ENCODE measurements around the gene ZNF519.
"Not testable (repeated sequence)": the region's sequence is repeated elsewhere in the genome, so short reads cannot be mapped to it uniquely, and the experiment has no call there.

The ZNF519 gene

DNA sequence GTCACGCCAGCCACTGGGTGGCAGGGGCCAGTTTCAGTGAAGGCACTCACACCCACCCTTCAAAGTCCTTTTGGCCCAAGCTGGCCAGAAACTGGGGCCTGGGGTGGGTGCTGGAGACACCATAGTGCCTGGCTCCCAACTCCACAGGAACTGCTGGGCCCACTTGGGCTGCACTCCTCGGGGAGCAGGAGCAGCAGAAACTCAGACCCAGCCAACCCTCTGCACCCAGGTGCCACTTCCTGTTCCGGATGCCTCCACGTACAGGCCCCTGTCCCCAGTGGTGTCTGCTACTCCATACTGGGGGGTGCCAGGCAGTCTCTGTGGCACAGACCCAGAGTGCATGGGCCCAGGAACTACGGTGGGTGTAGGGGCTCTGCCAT, 42.5 kb upstream of the ZNF519 start:
- Histone ChIP-seq H3K27me3 (ENCODE audit: control insufficient read depth, low read length) (no peaks in the 10 kb centered on the region), H3K9me2 (replicated peaks; ENCODE audit: control insufficient read depth, low read length) (no peaks in the 10 kb centered on the region), H3F3A (ENCODE audit: control insufficient read depth, insufficient read depth) (no peaks in the 10 kb centered on the region), H3K4me3 (ENCODE audit: low read length) (no peak overlapping the region), H3K36me3 (ENCODE audit: control insufficient read depth, low read length) (no peaks in the 10 kb centered on the region), H3K79me2 (ENCODE audit: control insufficient read depth, low read length) (no peaks in the 10 kb centered on the region), H3K9me3 (ENCODE audit: control insufficient read depth, insufficient read depth, low read length) (no peaks in the 10 kb centered on the region), H4K20me1 (ENCODE audit: control insufficient read depth, insufficient read depth, low read depth, low read length) (no peaks in the 10 kb centered on the region), H3K27ac (ENCODE audit: low read depth, low read length) (no peak overlapping the region), H3K4me1 (ENCODE audit: control insufficient read depth, low read length) (no peaks in the 10 kb centered on the region), H3K4me2 (ENCODE audit: low read length) (no peak overlapping the region)
- no peak for TF ChIP-seq EZH2phosphoT487 (IDR thresholded peaks at IDR 0.05; ENCODE audit: borderline replicate concordance, low read length)
- TF ChIP-seq, protein P1, sequence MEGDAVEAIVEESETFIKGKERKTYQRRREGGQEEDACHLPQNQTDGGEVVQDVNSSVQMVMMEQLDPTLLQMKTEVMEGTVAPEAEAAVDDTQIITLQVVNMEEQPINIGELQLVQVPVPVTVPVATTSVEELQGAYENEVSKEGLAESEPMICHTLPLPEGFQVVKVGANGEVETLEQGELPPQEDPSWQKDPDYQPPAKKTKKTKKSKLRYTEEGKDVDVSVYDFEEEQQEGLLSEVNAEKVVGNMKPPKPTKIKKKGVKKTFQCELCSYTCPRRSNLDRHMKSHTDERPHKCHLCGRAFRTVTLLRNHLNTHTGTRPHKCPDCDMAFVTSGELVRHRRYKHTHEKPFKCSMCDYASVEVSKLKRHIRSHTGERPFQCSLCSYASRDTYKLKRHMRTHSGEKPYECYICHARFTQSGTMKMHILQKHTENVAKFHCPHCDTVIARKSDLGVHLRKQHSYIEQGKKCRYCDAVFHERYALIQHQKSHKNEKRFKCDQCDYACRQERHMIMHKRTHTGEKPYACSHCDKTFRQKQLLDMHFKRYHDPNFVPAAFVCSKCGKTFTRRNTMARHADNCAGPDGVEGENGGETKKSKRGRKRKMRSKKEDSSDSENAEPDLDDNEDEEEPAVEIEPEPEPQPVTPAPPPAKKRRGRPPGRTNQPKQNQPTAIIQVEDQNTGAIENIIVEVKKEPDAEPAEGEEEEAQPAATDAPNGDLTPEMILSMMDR (IDR thresholded peaks at IDR 0.05; ENCODE audit: low read depth, low read length, poor library complexity, severe bottlenecking): no peak

DNA sequence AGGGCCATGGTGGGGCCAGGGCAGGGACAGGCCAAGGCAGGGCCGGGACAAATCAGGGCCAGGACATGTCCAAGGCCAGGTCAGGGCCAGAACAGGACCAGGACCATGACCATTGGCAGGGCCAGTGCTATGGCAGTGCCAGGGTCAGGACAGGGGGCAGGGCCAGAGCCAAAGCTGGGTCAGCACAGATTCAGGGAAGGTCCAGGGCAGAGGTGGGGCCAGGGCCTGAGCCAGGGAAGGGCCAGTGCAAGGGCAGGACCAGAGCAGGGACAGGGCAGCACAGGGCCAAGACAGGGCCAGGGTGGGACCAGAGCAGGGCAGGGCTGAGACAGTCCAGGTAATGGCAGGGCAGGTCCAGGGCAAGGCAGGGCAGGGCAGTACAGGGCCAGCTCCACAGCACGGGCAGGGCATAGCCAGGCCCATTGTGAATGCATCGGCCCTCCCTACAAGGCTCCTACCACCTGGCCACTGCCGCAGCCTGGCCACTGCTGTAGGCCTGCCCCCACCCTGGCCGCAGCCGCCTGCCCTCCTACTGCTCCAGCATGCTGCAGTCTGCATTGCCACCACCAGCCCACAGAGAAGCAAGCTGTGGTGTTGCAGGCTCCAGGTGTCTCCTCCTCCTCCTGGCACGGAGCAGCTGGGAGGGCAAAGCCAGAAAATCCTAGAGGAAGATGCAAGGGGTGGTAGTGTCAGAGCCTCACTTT, 41.9 kb upstream of the ZNF519 start:
- not testable (repeated sequence) for H3K4me1 ChIP-seq (ENCODE audit: control insufficient read depth, low read length); H3K27ac ChIP-seq (ENCODE audit: low read depth, low read length); H3K9me3 ChIP-seq (ENCODE audit: control insufficient read depth, insufficient read depth, low read length); H3K27me3 ChIP-seq (ENCODE audit: control insufficient read depth, low read length); H4K20me1 ChIP-seq (ENCODE audit: control insufficient read depth, insufficient read depth, low read depth, low read length); H3K4me3 ChIP-seq (ENCODE audit: low read length); H3K9me2 ChIP-seq (replicated peaks; ENCODE audit: control insufficient read depth, low read length); H3F3A ChIP-seq (ENCODE audit: control insufficient read depth, insufficient read depth); H3K4me2 ChIP-seq (ENCODE audit: low read length); H3K36me3 ChIP-seq (ENCODE audit: control insufficient read depth, low read length); H3K79me2 ChIP-seq (ENCODE audit: control insufficient read depth, low read length)

DNA sequence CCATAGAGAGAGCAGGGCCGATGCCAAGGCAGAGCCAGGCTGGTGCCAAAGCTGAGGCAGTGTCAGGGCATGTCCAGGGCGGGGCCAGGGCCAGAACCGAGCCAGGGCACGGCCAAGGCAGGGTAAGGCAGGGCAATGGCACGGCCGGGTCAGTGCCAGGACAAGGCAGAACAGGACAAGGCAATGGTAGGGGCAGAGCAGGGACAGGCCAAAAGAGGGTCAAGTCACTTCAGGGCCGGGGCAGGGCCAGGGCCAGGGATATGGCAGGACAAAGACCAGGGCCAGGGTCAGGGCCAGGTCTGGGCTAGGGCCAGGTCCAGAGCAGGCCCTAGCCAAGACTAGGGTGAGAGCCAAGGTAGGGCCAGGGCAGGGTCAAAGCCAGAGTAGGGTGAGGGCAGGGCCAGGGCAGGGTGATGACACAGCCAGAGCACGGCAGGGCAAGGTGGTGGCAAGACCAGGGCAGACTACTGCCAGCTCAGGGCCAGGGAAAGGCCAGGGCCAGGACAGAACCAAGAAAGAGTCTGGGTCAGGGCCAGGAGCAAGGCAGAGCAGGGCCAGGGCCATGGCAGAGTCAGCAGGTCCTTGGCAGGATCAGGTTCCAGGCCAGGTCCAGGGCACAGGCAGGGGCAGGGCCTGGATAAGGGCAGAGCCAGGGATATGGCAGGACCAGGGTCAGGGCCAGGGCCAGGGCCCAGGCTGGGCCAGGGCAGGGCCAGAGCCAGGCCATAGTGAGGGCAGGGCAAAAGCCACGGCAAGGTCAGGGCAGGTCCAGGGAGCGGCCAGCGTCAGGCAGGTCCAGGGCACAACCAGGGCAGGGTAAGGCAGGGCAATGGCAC, 41.1 kb upstream of the ZNF519 start:
- not testable (repeated sequence) for H3F3A ChIP-seq (ENCODE audit: control insufficient read depth, insufficient read depth); H4K20me1 ChIP-seq (ENCODE audit: control insufficient read depth, insufficient read depth, low read depth, low read length); H3K9me3 ChIP-seq (ENCODE audit: control insufficient read depth, insufficient read depth, low read length); H3K27ac ChIP-seq (ENCODE audit: low read depth, low read length); H3K79me2 ChIP-seq (ENCODE audit: control insufficient read depth, low read length); H3K4me3 ChIP-seq (ENCODE audit: low read length); H3K27me3 ChIP-seq (ENCODE audit: control insufficient read depth, low read length); H3K36me3 ChIP-seq (ENCODE audit: control insufficient read depth, low read length); H3K4me1 ChIP-seq (ENCODE audit: control insufficient read depth, low read length); H3K9me2 ChIP-seq (replicated peaks; ENCODE audit: control insufficient read depth, low read length); H3K4me2 ChIP-seq (ENCODE audit: low read length)

DNA sequence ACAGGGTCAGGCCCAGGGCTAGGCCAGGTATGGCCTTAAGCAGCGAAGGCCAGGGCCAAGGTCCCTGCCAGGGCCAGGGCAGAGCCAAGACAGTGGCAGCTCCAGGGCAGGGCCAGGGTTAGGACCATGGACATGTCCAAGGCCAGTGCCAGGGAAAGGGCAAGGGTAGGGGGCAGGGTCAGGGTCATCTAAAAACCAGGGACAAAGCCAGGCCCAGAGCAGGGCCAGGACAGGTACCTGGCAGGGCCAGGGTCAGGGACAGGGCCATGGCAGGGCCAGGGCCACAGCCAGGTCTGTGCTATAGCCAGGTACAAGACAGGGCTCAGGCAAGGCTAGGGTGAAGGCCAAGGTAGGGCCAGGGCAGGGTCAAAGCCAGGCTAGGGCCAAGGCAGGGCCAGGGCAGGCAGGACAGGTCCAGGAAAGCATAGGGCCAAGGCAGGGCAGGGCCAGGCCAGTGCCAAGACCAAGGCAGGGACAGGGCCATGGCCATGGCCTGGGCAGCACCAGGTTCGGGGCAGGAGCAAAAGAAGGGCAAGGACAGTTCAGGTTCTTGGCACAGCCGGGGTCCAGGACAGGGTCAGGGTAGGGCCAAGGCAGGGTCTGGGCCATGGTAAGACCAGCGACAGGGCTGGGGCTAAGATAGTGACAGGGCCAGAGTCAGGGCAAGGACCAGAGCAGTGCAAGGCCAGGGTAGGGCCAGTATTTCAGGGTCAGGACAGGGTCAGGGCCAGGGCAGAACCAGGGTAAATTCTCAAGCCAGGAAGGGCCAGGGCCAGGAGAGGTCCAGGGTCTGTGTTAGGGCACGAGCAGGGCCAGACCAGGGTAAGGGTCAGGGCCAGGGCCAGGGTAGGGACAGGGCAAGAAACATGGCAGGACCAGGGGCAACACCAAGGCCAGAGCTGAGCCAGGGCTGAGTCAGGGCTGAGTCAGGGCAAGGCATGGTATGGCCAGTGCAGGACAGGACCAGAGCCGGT, 40.2 kb upstream of the ZNF519 start:
- not testable (repeated sequence) for H4K20me1 ChIP-seq (ENCODE audit: control insufficient read depth, insufficient read depth, low read depth, low read length); H3K4me2 ChIP-seq (ENCODE audit: low read length)

DNA sequence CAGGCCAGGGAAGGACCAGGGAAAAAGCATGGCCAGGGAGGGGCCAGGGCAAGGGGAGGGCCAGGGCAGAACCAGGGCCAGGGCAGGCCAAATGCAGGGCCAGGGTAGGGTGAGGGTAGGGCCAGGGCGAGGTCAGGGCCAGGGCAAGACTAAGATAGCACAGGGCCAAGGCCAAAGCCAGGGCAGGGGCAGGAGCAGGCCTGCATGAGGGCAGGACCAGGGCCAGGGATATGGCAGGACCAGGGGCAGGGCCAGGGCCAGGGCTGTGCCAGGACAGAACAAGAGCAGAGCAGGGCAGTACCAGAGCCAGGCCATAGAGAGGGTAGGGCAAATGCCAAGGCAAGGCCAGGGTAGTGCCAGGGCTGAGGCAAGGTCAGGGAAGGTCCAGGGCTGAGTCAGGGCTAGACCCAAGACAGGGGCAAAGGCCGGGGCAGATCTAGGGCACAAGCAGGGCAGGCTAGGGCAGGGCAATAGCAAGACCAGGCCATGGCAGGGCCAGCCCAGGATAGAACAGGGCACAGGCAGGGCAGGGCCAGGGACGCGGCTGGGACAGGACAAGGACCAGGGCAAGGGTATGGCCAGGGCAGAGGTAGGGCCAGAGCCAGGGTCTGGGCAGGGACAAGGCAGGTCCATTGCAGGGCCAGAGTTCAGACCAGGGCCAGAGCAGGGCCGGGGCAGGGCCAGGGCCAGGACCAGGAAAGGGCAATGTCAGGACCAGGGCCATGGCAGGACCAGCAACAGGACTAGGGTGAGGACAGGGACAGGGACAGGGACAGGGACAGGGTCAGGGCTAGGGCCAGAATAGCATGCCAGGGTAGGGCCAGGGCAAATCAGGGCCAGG, 39.3 kb upstream of the ZNF519 start:
- not testable (repeated sequence) for H4K20me1 ChIP-seq (ENCODE audit: control insufficient read depth, insufficient read depth, low read depth, low read length); H3K9me3 ChIP-seq (ENCODE audit: control insufficient read depth, insufficient read depth, low read length); H3K27ac ChIP-seq (ENCODE audit: low read depth, low read length); H3K36me3 ChIP-seq (ENCODE audit: control insufficient read depth, low read length); H3K4me3 ChIP-seq (ENCODE audit: low read length); H3F3A ChIP-seq (ENCODE audit: control insufficient read depth, insufficient read depth); H3K27me3 ChIP-seq (ENCODE audit: control insufficient read depth, low read length); H3K79me2 ChIP-seq (ENCODE audit: control insufficient read depth, low read length); H3K9me2 ChIP-seq (replicated peaks; ENCODE audit: control insufficient read depth, low read length); H3K4me2 ChIP-seq (ENCODE audit: low read length); H3K4me1 ChIP-seq (ENCODE audit: control insufficient read depth, low read length)

More for the DNA sequence above, 40.2 kb upstream of the ZNF519 start:
- not testable (repeated sequence) for H3K36me3 ChIP-seq (ENCODE audit: control insufficient read depth, low read length); H3K79me2 ChIP-seq (ENCODE audit: control insufficient read depth, low read length); H3K9me2 ChIP-seq (replicated peaks; ENCODE audit: control insufficient read depth, low read length); H3K4me1 ChIP-seq (ENCODE audit: control insufficient read depth, low read length); H3K4me3 ChIP-seq (ENCODE audit: low read length); H3F3A ChIP-seq (ENCODE audit: control insufficient read depth, insufficient read depth); H3K27me3 ChIP-seq (ENCODE audit: control insufficient read depth, low read length); H3K9me3 ChIP-seq (ENCODE audit: control insufficient read depth, insufficient read depth, low read length); H3K27ac ChIP-seq (ENCODE audit: low read depth, low read length)

DNA sequence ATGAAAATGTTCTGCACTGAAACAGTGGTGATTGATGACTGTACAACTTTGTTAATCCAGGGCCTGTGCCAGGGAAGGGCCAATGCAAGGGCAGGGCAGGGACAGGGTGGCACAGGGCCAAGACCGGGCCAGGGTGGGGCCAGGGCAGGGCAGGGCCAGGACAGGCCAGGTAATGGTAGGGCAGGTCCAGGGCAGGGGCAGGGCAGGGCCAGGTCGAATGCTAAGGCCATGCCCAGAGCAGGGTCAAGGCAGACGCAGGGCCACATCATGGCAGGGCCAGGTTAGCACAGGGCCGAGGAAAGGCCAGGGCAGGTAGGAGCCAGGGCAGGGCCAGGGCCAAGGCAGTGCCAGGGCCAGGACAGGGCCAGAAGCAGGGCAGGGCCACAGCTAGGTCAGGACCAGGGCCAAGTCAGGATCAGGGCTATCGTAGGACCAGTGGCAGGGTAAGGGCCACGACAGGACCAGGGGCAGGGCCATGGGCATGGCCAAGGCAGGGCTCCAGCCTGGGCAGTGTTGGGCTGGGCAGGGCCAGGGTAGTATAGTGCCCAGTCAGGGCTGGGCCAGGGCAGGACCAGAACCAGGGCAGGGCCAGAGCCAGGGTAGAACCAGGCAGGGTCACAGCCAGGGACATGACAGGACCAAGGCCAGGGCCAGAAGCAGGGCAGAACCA, 38.3 kb upstream of the ZNF519 start:
- not testable (repeated sequence) for H3K27ac ChIP-seq (ENCODE audit: low read depth, low read length); H3K27me3 ChIP-seq (ENCODE audit: control insufficient read depth, low read length); H4K20me1 ChIP-seq (ENCODE audit: control insufficient read depth, insufficient read depth, low read depth, low read length); H3F3A ChIP-seq (ENCODE audit: control insufficient read depth, insufficient read depth); H3K9me2 ChIP-seq (replicated peaks; ENCODE audit: control insufficient read depth, low read length); H3K9me3 ChIP-seq (ENCODE audit: control insufficient read depth, insufficient read depth, low read length); H3K36me3 ChIP-seq (ENCODE audit: control insufficient read depth, low read length); H3K4me3 ChIP-seq (ENCODE audit: low read length); H3K4me2 ChIP-seq (ENCODE audit: low read length); H3K79me2 ChIP-seq (ENCODE audit: control insufficient read depth, low read length); H3K4me1 ChIP-seq (ENCODE audit: control insufficient read depth, low read length)

All from DOHH2 (cell line).